HG03196 (cell line): ENCODE data around the gene RD3L.
A peak's percentile ranks its signal among the peaks of the same experiment; 100 is the strongest.
"Not testable (repeated sequence)": the region's sequence is repeated elsewhere in the genome, so short reads cannot be mapped to it uniquely, and the experiment has no call there.

Source experiments
- ATAC-seq: cut with Tn5 transposase; IDR thresholded peaks from one replicate; pipeline ENCODE4 v1.9.1; 2021; ENCODE audit not compliant: unreplicated experiment

Gene RD3L

GRCh38 chr14:103928011-103928890 lies 14.1 kb downstream of the RD3L start, which contains the start of gene TDRD9:
Gene TDRD9, plus strand, starts transcription at chr14:103928456. Its CDS starts 54 bp downstream, at chr14:103928510.
- no peak for ATAC-seq

GRCh38 chr14:103927566-103927965 lies 14.8 kb downstream of the RD3L start:
- no peak for ATAC-seq

GRCh38 chr14:103925316-103925715 lies 17.0 kb downstream of the RD3L start:
- no peak for ATAC-seq

- no peak for ATAC-seq
These were observed 18.5 kb downstream of the RD3L start for GRCh38 chr14:103923863-103924262.

GRCh38 chr14:103921855-103922200 lies 20.5 kb downstream of the RD3L start:
- ATAC-seq, result not testable (repeated sequence)

- peak; percentile 95 for ATAC-seq
These were observed 21.1 kb downstream of the RD3L start for GRCh38 chr14:103920981-103921854.

GRCh38 chr14:103916636-103917262 lies 25.6 kb downstream of the RD3L start:
- no peak for ATAC-seq

GRCh38 chr14:103915616-103916015 lies 26.7 kb downstream of the RD3L start:
- ATAC-seq, result no peak

- no peak for ATAC-seq
These were observed 31.3 kb downstream of the RD3L start for GRCh38 chr14:103910984-103911383.

- ATAC-seq, result no peak
These were observed 31.9 kb downstream of the RD3L start for GRCh38 chr14:103910262-103910935.

GRCh38 chr14:103909531-103910261 lies 32.6 kb downstream of the RD3L start:
- ATAC-seq, result no peak

- ATAC-seq, result no peak
These were observed 33.7 kb downstream of the RD3L start for GRCh38 chr14:103908580-103908979.

GRCh38 chr14:103905842-103906456 lies 36.4 kb downstream of the RD3L start:
- no peak for ATAC-seq

- ATAC-seq, result no peak
These were observed 37.7 kb downstream of the RD3L start for GRCh38 chr14:103904493-103905107.

GRCh38 chr14:103899833-103900232 lies 42.5 kb downstream of the RD3L start:
- ATAC-seq, result no peak

- no peak for ATAC-seq
These were observed 43.0 kb downstream of the RD3L start for GRCh38 chr14:103899316-103899715.

GRCh38 chr14:103898711-103899110 lies 43.6 kb downstream of the RD3L start:
- no peak for ATAC-seq

GRCh38 chr14:103898204-103898603 lies 44.1 kb downstream of the RD3L start:
- ATAC-seq, result no peak
